ENCODE measurements around the gene SPACDR. TPM values are rescaled to one million over a fixed set of nuclear protein-coding genes. Genes with fewer than 3 reads are reported as not detected.

The SPACDR gene, protein sequence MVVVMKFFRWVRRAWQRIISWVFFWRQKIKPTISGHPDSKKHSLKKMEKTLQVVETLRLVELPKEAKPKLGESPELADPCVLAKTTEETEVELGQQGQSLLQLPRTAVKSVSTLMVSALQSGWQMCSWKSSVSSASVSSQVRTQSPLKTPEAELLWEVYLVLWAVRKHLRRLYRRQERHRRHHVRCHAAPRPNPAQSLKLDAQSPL
- 1.5 TPM for total RNA-seq (2021; ENCODE audit: unreplicated experiment)
- 2.5 TPM for polyA plus RNA-seq (2012; ENCODE audit: insufficient read length)
- Bru-seq, nascent RNA: percentile 39 among the genes with signal in this experiment
- percentile 55 among the genes with signal in this experiment for BruChase-seq, experiment 1, labeled RNA remaining after a 2-hour chase
- percentile 53 among the genes with signal in this experiment for BruChase-seq, experiment 2, labeled RNA remaining after a 6-hour chase
- long read RNA-seq: 0 reads

DNA sequence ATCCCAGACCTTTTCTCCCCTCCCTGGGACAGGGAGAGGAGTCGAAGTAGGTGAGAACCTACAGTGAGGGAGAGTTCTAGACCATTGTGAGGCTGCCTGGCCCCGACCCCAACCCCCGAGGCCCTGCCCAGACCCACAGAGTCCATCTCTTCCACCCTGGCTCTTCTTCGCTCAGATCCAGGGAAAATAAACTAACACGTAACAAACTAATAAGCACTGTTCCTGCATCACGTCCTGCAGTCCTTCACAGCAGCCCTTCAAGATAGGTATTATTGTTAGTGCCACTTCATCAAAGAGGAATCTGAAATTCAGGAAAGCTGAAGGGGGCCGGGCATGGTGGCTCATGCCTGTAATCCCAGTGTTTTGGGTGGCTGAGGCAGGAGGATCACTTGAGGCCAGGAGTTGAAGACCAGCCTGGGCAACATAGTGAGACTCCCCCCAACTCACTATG, at the start of gene SPACDR:
SPACDR (minus strand) TSS at position 51 of the 451 bp plus-strand sequence. CDS start 235 bp downstream, outside the sequence.
- in situ Hi-C loops (cut with HindIII; ENCODE audit: low pct_unique_long_range_greater_than_20kb, low sequenced_read_pairs) (no loop called here), intact Hi-C loops (cut with micrococcal nuclease; ENCODE audit: unreplicated experiment) (no loop called here)
- H3K27ac ChIP-seq (ENCODE audit: low read length): no peak within 1 kb of the TSS
- ChIA-PET POLR2A (no interaction called here), CTCF (no interaction called here)
- no peaks in the 10 kb centered on the region; the same call in none of the 2 replicates for H3K4me1 ChIP-seq (ENCODE audit: control insufficient read depth, insufficient read depth, low read length)
- DNase-seq (ENCODE audit: low read depth, low spot score) (no peak), ATAC-seq (no peak)
- TF ChIP-seq POLR2AphosphoS5 (IDR thresholded peaks at IDR 0.05; ENCODE audit: low read depth, low read length) (no peak), TCF7L2 (IDR thresholded peaks at IDR 0.05; ENCODE audit: low read depth, low read length) (no peak)
- no peaks in the 10 kb centered on the region for H3K27me3 ChIP-seq (ENCODE audit: control insufficient read depth, insufficient read depth, low read length)
- no peak within 1 kb of the TSS for H3K4me3 ChIP-seq (ENCODE audit: low read depth in 2 of 2, low read length in 2 of 2)
- H3K9me3 ChIP-seq (ENCODE audit: control insufficient read depth, insufficient read depth, low read depth, low read length): no peaks in the 10 kb centered on the region
- no TSS peak for BruUV-seq (replicated peaks)
- no peaks in the 10 kb centered on the region for H3K36me3 ChIP-seq (ENCODE audit: control insufficient read depth, insufficient read depth, low read length)

DNA sequence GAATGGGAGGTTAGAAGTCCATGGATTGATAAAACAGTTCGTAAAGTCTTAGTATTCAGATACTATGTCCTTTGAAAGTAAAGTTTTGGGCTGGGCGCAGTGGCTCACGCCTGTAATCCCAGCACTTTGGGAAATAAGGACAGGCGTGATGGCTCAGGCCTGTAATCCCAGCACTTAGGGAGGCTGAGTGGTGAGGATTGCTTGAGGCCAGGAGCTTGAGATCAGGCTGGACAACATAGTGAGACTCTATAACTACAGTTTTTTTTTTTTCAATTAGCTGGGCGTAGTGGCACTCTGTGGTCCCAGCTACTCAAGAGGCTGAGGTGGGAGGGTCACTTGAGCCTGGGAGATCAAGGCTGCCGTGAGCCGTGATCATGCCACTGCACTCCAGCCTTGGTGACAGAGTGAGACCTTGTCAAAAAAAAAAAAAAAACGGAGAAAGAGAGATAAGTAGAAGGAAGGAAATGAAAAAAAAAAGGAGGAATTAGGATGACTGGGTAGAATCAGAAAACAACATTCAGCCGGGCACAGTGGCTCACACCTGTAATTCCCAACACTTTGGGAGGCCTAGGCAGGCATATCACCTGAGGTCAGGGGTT, 49.3 kb upstream of the SPACDR start:
- ATAC-seq: no peak
- no peak for DNase-seq (ENCODE audit: low read depth, low spot score)
- Histone ChIP-seq H3K27ac (ENCODE audit: low read length) (no peak overlapping the region), H3K27me3 (ENCODE audit: control insufficient read depth, insufficient read depth, low read length) (no peaks in the 10 kb centered on the region), H3K4me3 (ENCODE audit: low read depth in 2 of 2, low read length in 2 of 2) (no peak overlapping the region), H3K36me3 (ENCODE audit: control insufficient read depth, insufficient read depth, low read length) (no peaks in the 10 kb centered on the region), H3K9me3 (ENCODE audit: control insufficient read depth, insufficient read depth, low read depth, low read length) (no peaks in the 10 kb centered on the region), H3K4me1 (ENCODE audit: control insufficient read depth, insufficient read depth, low read length) (no peaks in the 10 kb centered on the region)
- POLR2A ChIA-PET: no interaction called here
- CTCF ChIA-PET: no interaction called here
- no TSS peak for BruUV-seq (replicated peaks)
- TF ChIP-seq, protein P1, sequence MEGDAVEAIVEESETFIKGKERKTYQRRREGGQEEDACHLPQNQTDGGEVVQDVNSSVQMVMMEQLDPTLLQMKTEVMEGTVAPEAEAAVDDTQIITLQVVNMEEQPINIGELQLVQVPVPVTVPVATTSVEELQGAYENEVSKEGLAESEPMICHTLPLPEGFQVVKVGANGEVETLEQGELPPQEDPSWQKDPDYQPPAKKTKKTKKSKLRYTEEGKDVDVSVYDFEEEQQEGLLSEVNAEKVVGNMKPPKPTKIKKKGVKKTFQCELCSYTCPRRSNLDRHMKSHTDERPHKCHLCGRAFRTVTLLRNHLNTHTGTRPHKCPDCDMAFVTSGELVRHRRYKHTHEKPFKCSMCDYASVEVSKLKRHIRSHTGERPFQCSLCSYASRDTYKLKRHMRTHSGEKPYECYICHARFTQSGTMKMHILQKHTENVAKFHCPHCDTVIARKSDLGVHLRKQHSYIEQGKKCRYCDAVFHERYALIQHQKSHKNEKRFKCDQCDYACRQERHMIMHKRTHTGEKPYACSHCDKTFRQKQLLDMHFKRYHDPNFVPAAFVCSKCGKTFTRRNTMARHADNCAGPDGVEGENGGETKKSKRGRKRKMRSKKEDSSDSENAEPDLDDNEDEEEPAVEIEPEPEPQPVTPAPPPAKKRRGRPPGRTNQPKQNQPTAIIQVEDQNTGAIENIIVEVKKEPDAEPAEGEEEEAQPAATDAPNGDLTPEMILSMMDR (IDR thresholded peaks at IDR 0.05): no peak
- TF ChIP-seq SIN3A (IDR thresholded peaks at IDR 0.05; ENCODE audit: borderline replicate concordance, insufficient read depth, low read depth, low read length): no peak
- TF ChIP-seq, protein P2, sequence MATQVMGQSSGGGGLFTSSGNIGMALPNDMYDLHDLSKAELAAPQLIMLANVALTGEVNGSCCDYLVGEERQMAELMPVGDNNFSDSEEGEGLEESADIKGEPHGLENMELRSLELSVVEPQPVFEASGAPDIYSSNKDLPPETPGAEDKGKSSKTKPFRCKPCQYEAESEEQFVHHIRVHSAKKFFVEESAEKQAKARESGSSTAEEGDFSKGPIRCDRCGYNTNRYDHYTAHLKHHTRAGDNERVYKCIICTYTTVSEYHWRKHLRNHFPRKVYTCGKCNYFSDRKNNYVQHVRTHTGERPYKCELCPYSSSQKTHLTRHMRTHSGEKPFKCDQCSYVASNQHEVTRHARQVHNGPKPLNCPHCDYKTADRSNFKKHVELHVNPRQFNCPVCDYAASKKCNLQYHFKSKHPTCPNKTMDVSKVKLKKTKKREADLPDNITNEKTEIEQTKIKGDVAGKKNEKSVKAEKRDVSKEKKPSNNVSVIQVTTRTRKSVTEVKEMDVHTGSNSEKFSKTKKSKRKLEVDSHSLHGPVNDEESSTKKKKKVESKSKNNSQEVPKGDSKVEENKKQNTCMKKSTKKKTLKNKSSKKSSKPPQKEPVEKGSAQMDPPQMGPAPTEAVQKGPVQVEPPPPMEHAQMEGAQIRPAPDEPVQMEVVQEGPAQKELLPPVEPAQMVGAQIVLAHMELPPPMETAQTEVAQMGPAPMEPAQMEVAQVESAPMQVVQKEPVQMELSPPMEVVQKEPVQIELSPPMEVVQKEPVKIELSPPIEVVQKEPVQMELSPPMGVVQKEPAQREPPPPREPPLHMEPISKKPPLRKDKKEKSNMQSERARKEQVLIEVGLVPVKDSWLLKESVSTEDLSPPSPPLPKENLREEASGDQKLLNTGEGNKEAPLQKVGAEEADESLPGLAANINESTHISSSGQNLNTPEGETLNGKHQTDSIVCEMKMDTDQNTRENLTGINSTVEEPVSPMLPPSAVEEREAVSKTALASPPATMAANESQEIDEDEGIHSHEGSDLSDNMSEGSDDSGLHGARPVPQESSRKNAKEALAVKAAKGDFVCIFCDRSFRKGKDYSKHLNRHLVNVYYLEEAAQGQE (IDR thresholded peaks at IDR 0.05; ENCODE audit: insufficient read depth in 1 of 2, low read depth in 2 of 2, low read length in 1 of 2): no peak
- TF ChIP-seq TCF7L2 (IDR thresholded peaks at IDR 0.05; ENCODE audit: low read depth, low read length): no peak
- no peak for TF ChIP-seq POLR2AphosphoS5 (IDR thresholded peaks at IDR 0.05; ENCODE audit: low read depth, low read length)
- in situ Hi-C loops (cut with HindIII; ENCODE audit: low pct_unique_long_range_greater_than_20kb, low sequenced_read_pairs): no loop called here
- intact Hi-C loops (cut with micrococcal nuclease; ENCODE audit: unreplicated experiment): no loop called here

All from Panc1 (cell line).